ENCODE data around the gene SEPTIN1. TPM values are rescaled to one million over a fixed set of nuclear protein-coding genes. Genes with fewer than 3 reads are reported as not detected.

The SEPTIN1 gene
- total and polyA plus RNA-seq, 2 of the 13 experiments (the other 11 are each of a cell fraction or from before 2014, with no cell fraction given): 0.18 to 0.67 TPM

DNA sequence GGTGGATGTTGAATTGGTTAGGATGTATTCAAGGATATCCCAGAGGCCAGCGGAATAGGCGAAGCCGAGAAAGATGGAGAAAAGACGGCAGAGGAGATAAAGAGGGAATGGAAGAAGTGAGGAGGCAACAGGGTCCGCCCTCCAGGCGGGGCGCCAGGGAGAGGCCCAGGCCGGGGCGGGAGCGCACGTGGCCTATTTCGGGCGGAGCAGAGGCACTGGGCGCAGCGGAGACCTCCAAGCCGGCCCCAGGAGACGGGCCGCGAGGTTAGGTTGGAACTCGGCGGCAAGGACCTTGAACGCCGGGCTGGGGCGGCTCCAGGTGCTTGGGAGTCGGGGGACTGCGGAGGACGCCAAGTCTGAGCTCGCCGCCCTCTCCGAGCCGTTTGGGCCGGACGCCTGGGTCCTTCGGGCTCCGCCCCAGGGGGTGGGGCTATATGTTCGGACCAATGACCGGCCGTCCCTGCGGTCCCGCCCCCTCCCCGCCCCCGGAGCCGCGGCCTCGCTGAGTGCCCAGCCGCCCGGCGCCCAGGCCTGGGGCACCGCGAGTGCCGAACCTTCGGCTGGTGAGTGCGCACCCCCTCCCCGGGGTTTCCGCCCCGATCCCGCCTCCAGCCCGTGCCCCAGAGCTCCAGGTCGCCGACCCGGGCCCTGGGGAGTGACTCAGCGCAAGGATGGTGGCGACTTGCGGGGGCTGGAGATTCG, 24.9 kb upstream of the SEPTIN1 start, which contains the start of gene ZNF771 (continued):
- TF ChIP-seq, protein P1, sequence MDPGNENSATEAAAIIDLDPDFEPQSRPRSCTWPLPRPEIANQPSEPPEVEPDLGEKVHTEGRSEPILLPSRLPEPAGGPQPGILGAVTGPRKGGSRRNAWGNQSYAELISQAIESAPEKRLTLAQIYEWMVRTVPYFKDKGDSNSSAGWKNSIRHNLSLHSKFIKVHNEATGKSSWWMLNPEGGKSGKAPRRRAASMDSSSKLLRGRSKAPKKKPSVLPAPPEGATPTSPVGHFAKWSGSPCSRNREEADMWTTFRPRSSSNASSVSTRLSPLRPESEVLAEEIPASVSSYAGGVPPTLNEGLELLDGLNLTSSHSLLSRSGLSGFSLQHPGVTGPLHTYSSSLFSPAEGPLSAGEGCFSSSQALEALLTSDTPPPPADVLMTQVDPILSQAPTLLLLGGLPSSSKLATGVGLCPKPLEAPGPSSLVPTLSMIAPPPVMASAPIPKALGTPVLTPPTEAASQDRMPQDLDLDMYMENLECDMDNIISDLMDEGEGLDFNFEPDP (CRISPR knock-in tag; conservative IDR thresholded peaks at IDR 0.05): peak; percentile 79; the same call in 1 of the 2 replicates
- TF ChIP-seq, protein P2, sequence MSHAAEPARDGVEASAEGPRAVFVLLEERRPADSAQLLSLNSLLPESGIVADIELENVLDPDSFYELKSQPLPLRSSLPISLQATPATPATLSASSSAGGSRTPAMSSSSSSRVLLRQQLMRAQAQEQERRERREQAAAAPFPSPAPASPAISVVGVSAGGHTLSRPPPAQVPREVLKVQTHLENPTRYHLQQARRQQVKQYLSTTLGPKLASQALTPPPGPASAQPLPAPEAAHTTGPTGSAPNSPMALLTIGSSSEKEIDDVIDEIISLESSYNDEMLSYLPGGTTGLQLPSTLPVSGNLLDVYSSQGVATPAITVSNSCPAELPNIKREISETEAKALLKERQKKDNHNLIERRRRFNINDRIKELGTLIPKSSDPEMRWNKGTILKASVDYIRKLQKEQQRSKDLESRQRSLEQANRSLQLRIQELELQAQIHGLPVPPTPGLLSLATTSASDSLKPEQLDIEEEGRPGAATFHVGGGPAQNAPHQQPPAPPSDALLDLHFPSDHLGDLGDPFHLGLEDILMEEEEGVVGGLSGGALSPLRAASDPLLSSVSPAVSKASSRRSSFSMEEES (CRISPR knock-in tag; IDR thresholded peaks at IDR 0.05): peak; percentile 69
- peak; percentile 94 for TF ChIP-seq HDAC1 (CRISPR knock-in tag; IDR thresholded peaks at IDR 0.05)
- no peak for TF ChIP-seq ZNF879 (CRISPR knock-in tag; IDR thresholded peaks at IDR 0.05)
- TF ChIP-seq, protein P3, sequence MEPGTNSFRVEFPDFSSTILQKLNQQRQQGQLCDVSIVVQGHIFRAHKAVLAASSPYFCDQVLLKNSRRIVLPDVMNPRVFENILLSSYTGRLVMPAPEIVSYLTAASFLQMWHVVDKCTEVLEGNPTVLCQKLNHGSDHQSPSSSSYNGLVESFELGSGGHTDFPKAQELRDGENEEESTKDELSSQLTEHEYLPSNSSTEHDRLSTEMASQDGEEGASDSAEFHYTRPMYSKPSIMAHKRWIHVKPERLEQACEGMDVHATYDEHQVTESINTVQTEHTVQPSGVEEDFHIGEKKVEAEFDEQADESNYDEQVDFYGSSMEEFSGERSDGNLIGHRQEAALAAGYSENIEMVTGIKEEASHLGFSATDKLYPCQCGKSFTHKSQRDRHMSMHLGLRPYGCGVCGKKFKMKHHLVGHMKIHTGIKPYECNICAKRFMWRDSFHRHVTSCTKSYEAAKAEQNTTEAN (CRISPR knock-in tag; conservative IDR thresholded peaks at IDR 0.05): peak; percentile 42; the same call in 1 of the 2 replicates
- TF ChIP-seq SNRNP70 (IDR thresholded peaks at IDR 0.05; ENCODE audit: low read depth, low read length): no peak
- TF ChIP-seq FOSL1 (CRISPR knock-in tag; IDR thresholded peaks at IDR 0.05; ENCODE audit: borderline replicate concordance): 0 out of 2 replicates have a peak, but pooled peaks have one; percentile 4
- TF ChIP-seq GABPB1 (CRISPR knock-in tag; IDR thresholded peaks at IDR 0.05): peak; percentile 82
- no peak for TF ChIP-seq SMAD3 (CRISPR knock-in tag; IDR thresholded peaks at IDR 0.05)
- TF ChIP-seq ZNF552 (CRISPR knock-in tag; IDR thresholded peaks at IDR 0.05; ENCODE audit: borderline replicate concordance): no peak
- TF ChIP-seq, protein P4, sequence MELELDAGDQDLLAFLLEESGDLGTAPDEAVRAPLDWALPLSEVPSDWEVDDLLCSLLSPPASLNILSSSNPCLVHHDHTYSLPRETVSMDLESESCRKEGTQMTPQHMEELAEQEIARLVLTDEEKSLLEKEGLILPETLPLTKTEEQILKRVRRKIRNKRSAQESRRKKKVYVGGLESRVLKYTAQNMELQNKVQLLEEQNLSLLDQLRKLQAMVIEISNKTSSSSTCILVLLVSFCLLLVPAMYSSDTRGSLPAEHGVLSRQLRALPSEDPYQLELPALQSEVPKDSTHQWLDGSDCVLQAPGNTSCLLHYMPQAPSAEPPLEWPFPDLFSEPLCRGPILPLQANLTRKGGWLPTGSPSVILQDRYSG (CRISPR knock-in tag; IDR thresholded peaks at IDR 0.05): no peak
- TF ChIP-seq SKI (IDR thresholded peaks at IDR 0.05; ENCODE audit: partially characterized antibody): peak; percentile 43
- TF ChIP-seq, protein P5, sequence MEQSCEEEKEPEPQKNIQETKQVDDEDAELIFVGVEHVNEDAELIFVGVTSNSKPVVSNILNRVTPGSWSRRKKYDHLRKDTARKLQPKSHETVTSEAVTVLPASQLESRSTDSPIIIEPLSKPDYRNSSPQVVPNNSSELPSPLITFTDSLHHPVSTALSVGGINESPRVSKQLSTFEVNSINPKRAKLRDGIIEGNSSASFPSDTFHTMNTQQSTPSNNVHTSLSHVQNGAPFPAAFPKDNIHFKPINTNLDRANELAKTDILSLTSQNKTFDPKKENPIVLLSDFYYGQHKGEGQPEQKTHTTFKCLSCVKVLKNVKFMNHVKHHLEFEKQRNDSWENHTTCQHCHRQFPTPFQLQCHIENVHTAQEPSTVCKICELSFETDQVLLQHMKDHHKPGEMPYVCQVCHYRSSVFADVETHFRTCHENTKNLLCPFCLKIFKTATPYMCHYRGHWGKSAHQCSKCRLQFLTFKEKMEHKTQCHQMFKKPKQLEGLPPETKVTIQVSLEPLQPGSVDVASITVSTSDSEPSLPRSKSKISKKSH (CRISPR knock-in tag; IDR thresholded peaks at IDR 0.05; ENCODE audit: borderline replicate concordance): peak; percentile 84; the same call in 1 of the 2 replicates
- TF ChIP-seq CBFB (CRISPR knock-in tag; IDR thresholded peaks at IDR 0.05): peak; percentile 49
- peak; percentile 85; the same call in 1 of the 2 replicates for TF ChIP-seq GZF1 (CRISPR knock-in tag; IDR thresholded peaks at IDR 0.05)
- TF ChIP-seq, protein P6, sequence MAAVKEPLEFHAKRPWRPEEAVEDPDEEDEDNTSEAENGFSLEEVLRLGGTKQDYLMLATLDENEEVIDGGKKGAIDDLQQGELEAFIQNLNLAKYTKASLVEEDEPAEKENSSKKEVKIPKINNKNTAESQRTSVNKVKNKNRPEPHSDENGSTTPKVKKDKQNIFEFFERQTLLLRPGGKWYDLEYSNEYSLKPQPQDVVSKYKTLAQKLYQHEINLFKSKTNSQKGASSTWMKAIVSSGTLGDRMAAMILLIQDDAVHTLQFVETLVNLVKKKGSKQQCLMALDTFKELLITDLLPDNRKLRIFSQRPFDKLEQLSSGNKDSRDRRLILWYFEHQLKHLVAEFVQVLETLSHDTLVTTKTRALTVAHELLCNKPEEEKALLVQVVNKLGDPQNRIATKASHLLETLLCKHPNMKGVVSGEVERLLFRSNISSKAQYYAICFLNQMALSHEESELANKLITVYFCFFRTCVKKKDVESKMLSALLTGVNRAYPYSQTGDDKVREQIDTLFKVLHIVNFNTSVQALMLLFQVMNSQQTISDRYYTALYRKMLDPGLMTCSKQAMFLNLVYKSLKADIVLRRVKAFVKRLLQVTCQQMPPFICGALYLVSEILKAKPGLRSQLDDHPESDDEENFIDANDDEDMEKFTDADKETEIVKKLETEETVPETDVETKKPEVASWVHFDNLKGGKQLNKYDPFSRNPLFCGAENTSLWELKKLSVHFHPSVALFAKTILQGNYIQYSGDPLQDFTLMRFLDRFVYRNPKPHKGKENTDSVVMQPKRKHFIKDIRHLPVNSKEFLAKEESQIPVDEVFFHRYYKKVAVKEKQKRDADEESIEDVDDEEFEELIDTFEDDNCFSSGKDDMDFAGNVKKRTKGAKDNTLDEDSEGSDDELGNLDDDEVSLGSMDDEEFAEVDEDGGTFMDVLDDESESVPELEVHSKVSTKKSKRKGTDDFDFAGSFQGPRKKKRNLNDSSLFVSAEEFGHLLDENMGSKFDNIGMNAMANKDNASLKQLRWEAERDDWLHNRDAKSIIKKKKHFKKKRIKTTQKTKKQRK (IDR thresholded peaks at IDR 0.05; ENCODE audit: low read length): no peak
- TF ChIP-seq PRPF4 (IDR thresholded peaks at IDR 0.05; ENCODE audit: low read depth, low read length, poor library complexity, severe bottlenecking): no peak
- peak; percentile 76; the same call in 1 of the 2 replicates for TF ChIP-seq ZNF570 (CRISPR knock-in tag; IDR thresholded peaks at IDR 0.05; ENCODE audit: borderline replicate concordance)
- peak; percentile 75 for TF ChIP-seq RAD21 (CRISPR knock-in tag; IDR thresholded peaks at IDR 0.05)
